ENCODE results near the gene SYPL1.

Gene SYPL1

GRCh38 chr7:106124186-106124585 is 12.1 kb upstream of the SYPL1 start:
- H3K4me3 ChIP-seq (ENCODE audit: low read depth in 1 of 2, low read length in 2 of 2): no peak overlapping the region
- no peaks in the 10 kb centered on the region for H3K36me3 ChIP-seq (ENCODE audit: control insufficient read depth in 1 of 2, insufficient read depth in 2 of 2, low read length in 2 of 2)
- H3K27ac ChIP-seq (ENCODE audit: low read depth, low read length): no peak overlapping the region
- H3K27me3 ChIP-seq (ENCODE audit: control insufficient read depth in 1 of 2, insufficient read depth in 2 of 2, low read length in 2 of 2): peaks cover 0 to 4% of the 10 kb centered on the region in 2 donors
- no peak overlapping the region for H3K9ac ChIP-seq (ENCODE audit: low read depth in 1 of 2, low read length in 2 of 2)
- no peaks in the 10 kb centered on the region for H3K9me3 ChIP-seq (ENCODE audit: control insufficient read depth in 1 of 2, low read length in 2 of 2)
- peaks cover 0 to 5% of the 10 kb centered on the region in 2 donors for H3K4me1 ChIP-seq (ENCODE audit: control insufficient read depth in 1 of 2, insufficient read depth in 2 of 2, low read length in 2 of 2)

DNA sequence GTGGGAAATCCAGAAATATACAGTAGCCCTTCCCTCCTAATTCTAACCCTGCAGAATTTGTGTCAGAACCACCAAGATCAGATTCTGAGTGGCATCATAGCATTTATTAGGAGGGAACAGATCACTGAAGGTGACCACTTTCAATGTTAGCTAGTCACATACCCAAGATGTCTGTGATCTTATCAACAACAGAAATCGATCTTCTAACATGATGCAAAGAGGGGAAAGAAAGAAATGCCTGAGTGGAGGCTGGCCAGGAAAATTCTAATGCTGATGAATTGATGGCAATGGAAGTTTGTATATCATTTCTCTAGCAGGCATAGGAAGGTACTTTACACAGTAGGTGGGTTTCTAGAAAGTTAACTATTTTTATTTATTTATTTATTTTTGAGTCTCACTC is 10.6 kb upstream of the SYPL1 start:
- H3K27me3 ChIP-seq (ENCODE audit: control insufficient read depth in 1 of 2, insufficient read depth in 2 of 2, low read length in 2 of 2): peaks cover 0 to 4% of the 10 kb centered on the region in 2 donors
- no peak overlapping the region for H3K9ac ChIP-seq (ENCODE audit: low read depth in 1 of 2, low read length in 2 of 2)
- H3K9me3 ChIP-seq (ENCODE audit: control insufficient read depth in 1 of 2, low read length in 2 of 2): no peaks in the 10 kb centered on the region
- H3K36me3 ChIP-seq (ENCODE audit: control insufficient read depth in 1 of 2, insufficient read depth in 2 of 2, low read length in 2 of 2): no peaks in the 10 kb centered on the region
- no peak overlapping the region for H3K27ac ChIP-seq (ENCODE audit: low read depth, low read length)
- H3K4me3 ChIP-seq (ENCODE audit: low read depth in 1 of 2, low read length in 2 of 2): no peak overlapping the region
- peaks cover 0 to 5% of the 10 kb centered on the region in 2 donors for H3K4me1 ChIP-seq (ENCODE audit: control insufficient read depth in 1 of 2, insufficient read depth in 2 of 2, low read length in 2 of 2)

DNA sequence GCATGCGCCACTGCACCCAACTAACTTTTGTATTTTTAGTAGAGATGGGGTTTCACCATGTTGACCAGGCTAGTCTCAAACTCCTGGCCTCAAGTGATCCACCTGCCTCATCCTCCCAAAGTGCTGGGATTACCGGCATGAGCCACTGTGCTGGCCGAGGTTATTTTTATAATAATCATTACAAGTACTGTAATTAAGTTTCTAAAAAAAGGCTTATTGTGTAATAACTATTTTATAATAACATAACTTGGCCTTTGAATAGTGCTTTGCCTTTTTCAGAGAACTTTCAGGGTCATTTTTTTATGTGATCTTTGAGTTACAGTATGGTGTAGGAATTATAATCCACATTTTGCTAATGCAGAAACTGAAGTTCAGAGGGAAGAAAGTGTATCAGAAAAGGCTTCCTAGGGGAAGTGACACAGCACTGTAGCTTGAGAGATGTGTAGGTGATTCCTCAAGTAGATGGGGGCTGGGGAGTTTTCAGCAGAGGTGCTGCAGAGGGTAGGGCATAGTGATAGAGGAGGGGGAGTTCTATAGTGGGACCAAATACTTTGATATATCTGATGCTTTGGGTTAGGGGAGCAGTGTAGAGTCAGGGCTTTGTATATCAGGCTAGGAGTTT is 9.2 kb upstream of the SYPL1 start:
- H3K9me3 ChIP-seq (ENCODE audit: control insufficient read depth in 1 of 2, low read length in 2 of 2): no peaks in the 10 kb centered on the region
- H3K4me1 ChIP-seq (ENCODE audit: control insufficient read depth in 1 of 2, insufficient read depth in 2 of 2, low read length in 2 of 2): peaks cover 0 to 3% of the 10 kb centered on the region in 2 donors
- peaks cover 0 to 7% of the 10 kb centered on the region in 2 donors for H3K27me3 ChIP-seq (ENCODE audit: control insufficient read depth in 1 of 2, insufficient read depth in 2 of 2, low read length in 2 of 2)
- H3K36me3 ChIP-seq (ENCODE audit: control insufficient read depth in 1 of 2, insufficient read depth in 2 of 2, low read length in 2 of 2): no peaks in the 10 kb centered on the region
- no peak overlapping the region for H3K9ac ChIP-seq (ENCODE audit: low read depth in 1 of 2, low read length in 2 of 2)
- H3K4me3 ChIP-seq (ENCODE audit: low read depth in 1 of 2, low read length in 2 of 2): no peak overlapping the region
- H3K27ac ChIP-seq (ENCODE audit: low read depth, low read length): no peak overlapping the region

DNA sequence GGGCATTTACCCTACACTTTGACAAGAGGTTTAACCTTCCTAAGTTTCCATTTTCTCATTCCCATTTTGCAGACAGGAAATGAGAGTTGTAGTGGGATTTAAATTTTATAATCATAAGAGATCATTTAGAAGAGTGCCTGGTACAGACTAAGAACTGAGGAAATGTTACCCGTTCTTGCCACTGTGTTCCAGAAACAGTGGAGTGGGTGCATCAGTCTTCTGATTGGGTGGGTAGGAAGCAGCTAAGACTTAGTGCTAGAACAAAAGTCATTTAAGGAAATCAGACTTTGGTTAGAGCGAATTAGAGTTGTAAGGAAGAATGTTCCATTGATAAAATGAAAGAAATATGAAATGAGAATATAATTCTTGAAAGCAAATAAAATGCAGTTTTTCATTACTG is 8.4 kb upstream of the SYPL1 start:
- Histone ChIP-seq H3K9me3 (ENCODE audit: control insufficient read depth in 1 of 2, low read length in 2 of 2) (no peaks in the 10 kb centered on the region), H3K27ac (ENCODE audit: low read depth, low read length) (no peak overlapping the region), H3K4me3 (ENCODE audit: low read depth in 1 of 2, low read length in 2 of 2) (no peak overlapping the region), H3K4me1 (ENCODE audit: control insufficient read depth in 1 of 2, insufficient read depth in 2 of 2, low read length in 2 of 2) (no peaks in the 10 kb centered on the region), H3K27me3 (ENCODE audit: control insufficient read depth in 1 of 2, insufficient read depth in 2 of 2, low read length in 2 of 2) (peaks cover 0 to 7% of the 10 kb centered on the region in 2 donors), H3K36me3 (ENCODE audit: control insufficient read depth in 1 of 2, insufficient read depth in 2 of 2, low read length in 2 of 2) (no peaks in the 10 kb centered on the region), H3K9ac (ENCODE audit: low read depth in 1 of 2, low read length in 2 of 2) (no peak overlapping the region)

- no peaks in the 10 kb centered on the region for H3K4me1 ChIP-seq (ENCODE audit: control insufficient read depth in 1 of 2, insufficient read depth in 2 of 2, low read length in 2 of 2)
These were observed 7.6 kb upstream of the SYPL1 start for GRCh38 chr7:106119719-106120118.

GRCh38 chr7:106117786-106118544 is 5.9 kb upstream of the SYPL1 start:
- no peaks in the 10 kb centered on the region for H3K4me1 ChIP-seq (ENCODE audit: control insufficient read depth in 1 of 2, insufficient read depth in 2 of 2, low read length in 2 of 2)
- peaks cover 0 to 3% of the 10 kb centered on the region in 2 donors for H3K27me3 ChIP-seq (ENCODE audit: control insufficient read depth in 1 of 2, insufficient read depth in 2 of 2, low read length in 2 of 2)
- no peak overlapping the region for H3K27ac ChIP-seq (ENCODE audit: low read depth, low read length)
- H3K4me3 ChIP-seq (ENCODE audit: low read depth in 1 of 2, low read length in 2 of 2): no peak overlapping the region
- H3K36me3 ChIP-seq (ENCODE audit: control insufficient read depth in 1 of 2, insufficient read depth in 2 of 2, low read length in 2 of 2): no peaks in the 10 kb centered on the region
- H3K9ac ChIP-seq (ENCODE audit: low read depth in 1 of 2, low read length in 2 of 2): no peak overlapping the region
- H3K9me3 ChIP-seq (ENCODE audit: control insufficient read depth in 1 of 2, low read length in 2 of 2): no peaks in the 10 kb centered on the region

More at GRCh38 chr7:106119719-106120118, 7.6 kb upstream of the SYPL1 start:
- Histone ChIP-seq H3K9me3 (ENCODE audit: control insufficient read depth in 1 of 2, low read length in 2 of 2) (no peaks in the 10 kb centered on the region), H3K27me3 (ENCODE audit: control insufficient read depth in 1 of 2, insufficient read depth in 2 of 2, low read length in 2 of 2) (peaks cover 0 to 3% of the 10 kb centered on the region in 2 donors), H3K4me3 (ENCODE audit: low read depth in 1 of 2, low read length in 2 of 2) (no peak overlapping the region), H3K36me3 (ENCODE audit: control insufficient read depth in 1 of 2, insufficient read depth in 2 of 2, low read length in 2 of 2) (no peaks in the 10 kb centered on the region), H3K27ac (ENCODE audit: low read depth, low read length) (no peak overlapping the region), H3K9ac (ENCODE audit: low read depth in 1 of 2, low read length in 2 of 2) (no peak overlapping the region)

DNA sequence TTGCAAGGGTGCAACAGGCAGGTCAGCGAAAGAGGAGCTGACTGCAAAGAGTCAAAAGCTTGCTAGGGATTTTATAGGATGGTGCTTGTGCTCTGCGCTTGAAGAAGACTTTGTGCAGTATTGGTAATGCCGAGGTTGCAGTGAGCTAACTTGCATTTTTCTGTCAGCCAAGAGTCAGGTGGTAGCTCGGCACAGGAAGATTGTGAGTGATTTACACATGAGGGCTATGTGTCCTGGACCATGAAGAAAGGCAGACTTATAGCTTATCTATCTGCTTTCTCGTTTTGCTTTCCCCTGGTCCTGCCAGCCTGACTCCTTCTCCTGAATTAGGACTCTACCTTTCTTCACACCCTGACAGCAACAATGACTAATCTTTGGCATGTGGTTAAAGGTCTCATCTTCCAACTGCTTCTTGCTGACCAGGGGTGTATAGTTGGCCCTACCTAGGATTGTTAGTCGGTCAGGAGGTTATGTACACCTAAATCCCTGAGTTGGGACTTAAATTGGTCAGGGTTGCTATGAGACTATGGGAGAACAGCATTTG is 4.1 kb upstream of the SYPL1 start:
- Histone ChIP-seq H3K4me3 (ENCODE audit: low read depth in 1 of 2, low read length in 2 of 2) (no peak overlapping the region), H3K27me3 (ENCODE audit: control insufficient read depth in 1 of 2, insufficient read depth in 2 of 2, low read length in 2 of 2) (peaks cover 0 to 3% of the 10 kb centered on the region in 2 donors), H3K4me1 (ENCODE audit: control insufficient read depth in 1 of 2, insufficient read depth in 2 of 2, low read length in 2 of 2) (no peaks in the 10 kb centered on the region), H3K9me3 (ENCODE audit: control insufficient read depth in 1 of 2, low read length in 2 of 2) (no peaks in the 10 kb centered on the region), H3K36me3 (ENCODE audit: control insufficient read depth in 1 of 2, insufficient read depth in 2 of 2, low read length in 2 of 2) (no peaks in the 10 kb centered on the region), H3K27ac (ENCODE audit: low read depth, low read length) (no peak overlapping the region), H3K9ac (ENCODE audit: low read depth in 1 of 2, low read length in 2 of 2) (no peak overlapping the region)

- Histone ChIP-seq H3K9me3 (ENCODE audit: control insufficient read depth in 1 of 2, low read length in 2 of 2) (no peaks in the 10 kb centered on the region), H3K27me3 (ENCODE audit: control insufficient read depth in 1 of 2, insufficient read depth in 2 of 2, low read length in 2 of 2) (peaks cover 0 to 3% of the 10 kb centered on the region in 2 donors), H3K27ac (ENCODE audit: low read depth, low read length) (no peak overlapping the region), H3K9ac (ENCODE audit: low read depth in 1 of 2, low read length in 2 of 2) (no peak overlapping the region), H3K36me3 (ENCODE audit: control insufficient read depth in 1 of 2, insufficient read depth in 2 of 2, low read length in 2 of 2) (no peaks in the 10 kb centered on the region), H3K4me1 (ENCODE audit: control insufficient read depth in 1 of 2, insufficient read depth in 2 of 2, low read length in 2 of 2) (peaks cover 9 to 13% of the 10 kb centered on the region in 2 donors), H3K4me3 (ENCODE audit: low read depth in 1 of 2, low read length in 2 of 2) (no peak overlapping the region)
These were observed 2.7 kb upstream of the SYPL1 start for GRCh38 chr7:106114716-106115383.

DNA sequence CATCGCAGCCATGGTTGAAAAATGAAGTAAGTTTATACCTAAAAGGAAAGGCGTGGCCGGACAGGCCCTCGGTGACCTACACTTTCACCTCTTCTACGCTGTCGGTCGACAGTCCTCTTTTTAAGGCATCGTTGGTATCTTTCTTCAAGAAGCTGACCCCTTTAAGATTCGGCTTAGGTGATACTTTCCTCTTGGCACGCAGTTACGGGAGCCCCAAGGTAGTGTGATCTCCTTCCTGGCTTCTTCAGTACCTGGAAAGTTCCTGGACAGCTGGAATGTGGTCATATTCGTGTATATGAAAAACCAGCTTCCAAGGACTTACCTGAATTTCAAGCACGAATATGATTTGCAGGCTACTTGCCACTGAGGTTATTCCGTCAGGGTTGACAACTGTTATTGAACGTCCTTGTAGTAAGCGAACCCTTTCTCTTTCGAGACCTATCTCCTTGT is 885 bp upstream of the SYPL1 start:
- H3K9ac ChIP-seq (ENCODE audit: low read depth in 1 of 2, low read length in 2 of 2): peak overlapping the region; percentile 58 to 60
- H3K4me1 ChIP-seq (ENCODE audit: control insufficient read depth in 1 of 2, insufficient read depth in 2 of 2, low read length in 2 of 2): peaks cover 21 to 26% of the 10 kb centered on the region in 2 donors
- peaks cover 0 to 3% of the 10 kb centered on the region in 2 donors for H3K27me3 ChIP-seq (ENCODE audit: control insufficient read depth in 1 of 2, insufficient read depth in 2 of 2, low read length in 2 of 2)
- no peaks in the 10 kb centered on the region for H3K36me3 ChIP-seq (ENCODE audit: control insufficient read depth in 1 of 2, insufficient read depth in 2 of 2, low read length in 2 of 2)
- H3K4me3 ChIP-seq (ENCODE audit: low read depth in 1 of 2, low read length in 2 of 2): peak overlapping the region; percentile 61 to 73
- no peaks in the 10 kb centered on the region for H3K9me3 ChIP-seq (ENCODE audit: control insufficient read depth in 1 of 2, low read length in 2 of 2)
- no peak overlapping the region for H3K27ac ChIP-seq (ENCODE audit: low read depth, low read length)

DNA sequence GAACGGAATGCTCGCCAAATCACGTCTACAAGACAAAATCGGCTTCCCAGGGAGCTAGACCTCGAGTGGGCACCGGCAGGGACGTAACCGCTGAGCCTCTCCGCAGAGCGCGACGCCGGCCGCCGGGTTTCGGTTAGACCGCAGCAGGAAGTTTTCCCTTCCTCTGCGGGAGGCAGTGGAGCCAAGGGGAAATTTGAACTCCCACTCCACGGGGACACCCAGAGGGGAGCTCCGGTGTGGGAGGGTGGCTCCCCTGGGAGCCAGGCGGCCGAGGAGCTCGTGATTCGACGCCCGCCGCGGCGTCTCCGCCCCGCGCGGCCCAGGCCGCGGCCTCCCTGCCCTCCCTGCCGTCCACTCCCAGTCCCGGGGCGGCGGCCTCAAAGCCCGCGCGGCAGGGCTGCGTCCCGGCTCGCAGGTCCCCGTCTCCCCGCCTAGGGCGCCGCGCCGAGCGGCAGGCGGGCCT is 426 bp downstream of the SYPL1 start:
- Histone ChIP-seq H3K4me3 (ENCODE audit: low read depth in 1 of 2, low read length in 2 of 2) (peak overlapping the region; percentile 82 to 87), H3K36me3 (ENCODE audit: control insufficient read depth in 1 of 2, insufficient read depth in 2 of 2, low read length in 2 of 2) (no peaks in the 10 kb centered on the region), H3K27me3 (ENCODE audit: control insufficient read depth in 1 of 2, insufficient read depth in 2 of 2, low read length in 2 of 2) (no peaks in the 10 kb centered on the region), H3K9me3 (ENCODE audit: control insufficient read depth in 1 of 2, low read length in 2 of 2) (no peaks in the 10 kb centered on the region), H3K9ac (ENCODE audit: low read depth in 1 of 2, low read length in 2 of 2) (peak overlapping the region; percentile 86 to 89), H3K27ac (ENCODE audit: low read depth, low read length) (peak overlapping the region; percentile 99), H3K4me1 (ENCODE audit: control insufficient read depth in 1 of 2, insufficient read depth in 2 of 2, low read length in 2 of 2) (peaks cover 25 to 26% of the 10 kb centered on the region in 2 donors)

Measured in duodenal mucosa (tissue), 2 donors.